Fibroblast of villous mesenchyme (primary cell): ENCODE results near the gene SLC9A4. TPM values are rescaled to one million over a fixed set of nuclear protein-coding genes. Genes with fewer than 3 reads are reported as not detected.

Source experiments
- DNase-seq: peaks from one replicate; pipeline ENCODE4 v3.0.0-alpha.2; 2010; ENCODE audit warnings: low read depth
- H3K4me3 ChIP-seq: 2 replicates; pipeline ENCODE4 v1.5.1; 2011; ENCODE audit warnings: low read depth, mild to moderate bottlenecking, low read length
- total RNA-seq: library from RNA; depleted of rRNA; stranded (reverse); fragments of >200 nt; gene quantifications from 2 replicates; pipeline ENCODE4 v1.2.3, GENCODE V29; 2012
- TF ChIP-seq, protein P1 (sequence below): IDR thresholded peaks from 2 replicates; pipeline ENCODE4 v1.5.1; 2012; ENCODE audit warnings: low read depth, mild to moderate bottlenecking, low read length; ENCODE audit not compliant: insufficient read depth

The SLC9A4 gene, protein sequence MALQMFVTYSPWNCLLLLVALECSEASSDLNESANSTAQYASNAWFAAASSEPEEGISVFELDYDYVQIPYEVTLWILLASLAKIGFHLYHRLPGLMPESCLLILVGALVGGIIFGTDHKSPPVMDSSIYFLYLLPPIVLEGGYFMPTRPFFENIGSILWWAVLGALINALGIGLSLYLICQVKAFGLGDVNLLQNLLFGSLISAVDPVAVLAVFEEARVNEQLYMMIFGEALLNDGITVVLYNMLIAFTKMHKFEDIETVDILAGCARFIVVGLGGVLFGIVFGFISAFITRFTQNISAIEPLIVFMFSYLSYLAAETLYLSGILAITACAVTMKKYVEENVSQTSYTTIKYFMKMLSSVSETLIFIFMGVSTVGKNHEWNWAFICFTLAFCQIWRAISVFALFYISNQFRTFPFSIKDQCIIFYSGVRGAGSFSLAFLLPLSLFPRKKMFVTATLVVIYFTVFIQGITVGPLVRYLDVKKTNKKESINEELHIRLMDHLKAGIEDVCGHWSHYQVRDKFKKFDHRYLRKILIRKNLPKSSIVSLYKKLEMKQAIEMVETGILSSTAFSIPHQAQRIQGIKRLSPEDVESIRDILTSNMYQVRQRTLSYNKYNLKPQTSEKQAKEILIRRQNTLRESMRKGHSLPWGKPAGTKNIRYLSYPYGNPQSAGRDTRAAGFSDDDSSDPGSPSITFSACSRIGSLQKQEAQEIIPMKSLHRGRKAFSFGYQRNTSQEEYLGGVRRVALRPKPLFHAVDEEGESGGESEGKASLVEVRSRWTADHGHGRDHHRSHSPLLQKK
- total RNA-seq, result under 0.01 TPM in 1 of 2 replicates, not detected in the other

DNA sequence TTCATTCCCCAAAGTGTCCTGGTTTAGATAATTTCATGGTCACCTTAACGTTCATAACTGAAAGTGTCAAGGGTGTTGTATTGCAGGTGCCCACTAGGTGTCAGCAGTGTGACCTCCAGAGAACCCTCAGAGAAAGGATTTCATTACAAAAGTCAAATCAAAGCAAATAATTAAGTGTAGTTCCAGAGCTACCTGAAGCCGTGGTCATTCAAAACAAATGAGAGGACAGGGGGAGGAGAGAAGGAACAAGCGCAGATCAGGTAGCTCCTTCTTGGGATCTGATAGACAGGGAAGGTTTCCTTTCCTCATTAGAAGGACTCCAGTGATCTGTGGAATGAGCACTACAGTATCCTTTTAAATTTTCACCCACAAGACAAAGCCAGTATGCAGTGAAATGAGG is at the start of gene SLC9A4:
SLC9A4 (plus strand) TSS at position 207 of the 400 bp plus-strand sequence. CDS start 534 bp downstream, outside the sequence.
- TF ChIP-seq, protein P1, sequence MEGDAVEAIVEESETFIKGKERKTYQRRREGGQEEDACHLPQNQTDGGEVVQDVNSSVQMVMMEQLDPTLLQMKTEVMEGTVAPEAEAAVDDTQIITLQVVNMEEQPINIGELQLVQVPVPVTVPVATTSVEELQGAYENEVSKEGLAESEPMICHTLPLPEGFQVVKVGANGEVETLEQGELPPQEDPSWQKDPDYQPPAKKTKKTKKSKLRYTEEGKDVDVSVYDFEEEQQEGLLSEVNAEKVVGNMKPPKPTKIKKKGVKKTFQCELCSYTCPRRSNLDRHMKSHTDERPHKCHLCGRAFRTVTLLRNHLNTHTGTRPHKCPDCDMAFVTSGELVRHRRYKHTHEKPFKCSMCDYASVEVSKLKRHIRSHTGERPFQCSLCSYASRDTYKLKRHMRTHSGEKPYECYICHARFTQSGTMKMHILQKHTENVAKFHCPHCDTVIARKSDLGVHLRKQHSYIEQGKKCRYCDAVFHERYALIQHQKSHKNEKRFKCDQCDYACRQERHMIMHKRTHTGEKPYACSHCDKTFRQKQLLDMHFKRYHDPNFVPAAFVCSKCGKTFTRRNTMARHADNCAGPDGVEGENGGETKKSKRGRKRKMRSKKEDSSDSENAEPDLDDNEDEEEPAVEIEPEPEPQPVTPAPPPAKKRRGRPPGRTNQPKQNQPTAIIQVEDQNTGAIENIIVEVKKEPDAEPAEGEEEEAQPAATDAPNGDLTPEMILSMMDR, result peak; percentile 93
- peak; percentile 47 for DNase-seq
- H3K4me3 ChIP-seq, result no peak within 1 kb of the TSS

DNA sequence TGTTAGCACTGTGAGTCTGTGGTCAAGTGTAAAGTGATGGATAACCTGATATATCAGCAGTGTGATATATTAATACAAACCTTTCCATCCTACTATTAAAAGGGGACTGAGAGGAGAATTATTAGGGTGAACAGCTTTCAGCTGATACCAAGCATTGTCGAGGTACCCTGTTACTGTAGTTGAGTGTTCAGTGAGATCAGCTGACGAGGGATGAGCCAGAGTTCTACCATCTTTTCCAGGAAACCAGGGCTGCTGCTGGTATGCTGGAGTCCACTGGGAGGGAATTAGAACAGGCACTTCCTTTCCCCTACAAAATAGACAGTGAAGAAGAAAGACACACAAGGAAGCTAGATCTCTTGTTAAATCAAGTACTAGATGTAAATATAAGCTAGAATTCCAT is 49.7 kb upstream of the SLC9A4 start:
- TF ChIP-seq, protein P1, result no peak
- H3K4me3 ChIP-seq, result no peak overlapping the region
- no peak for DNase-seq

DNA sequence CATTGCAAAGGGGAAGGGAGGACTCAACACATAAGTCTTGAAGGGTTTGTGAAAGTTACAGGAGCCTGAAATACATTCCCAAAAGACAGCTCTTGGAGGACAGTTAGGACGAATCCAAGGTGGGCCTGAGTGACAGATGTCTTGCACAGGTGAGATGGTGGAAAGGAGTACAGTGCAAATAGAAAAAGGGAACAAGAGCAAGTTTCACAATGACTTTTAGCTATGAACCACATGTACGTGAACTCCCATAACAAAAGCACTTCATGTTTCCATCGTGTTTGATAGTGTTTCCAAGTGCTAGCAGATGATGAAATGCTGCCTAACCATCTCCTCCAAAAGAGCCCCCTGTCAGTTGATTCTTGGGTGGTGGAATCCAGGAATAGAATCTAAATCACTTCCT is 48.3 kb upstream of the SLC9A4 start:
- DNase-seq, result no peak
- TF ChIP-seq, protein P1, result no peak
- H3K4me3 ChIP-seq, result no peak overlapping the region

DNA sequence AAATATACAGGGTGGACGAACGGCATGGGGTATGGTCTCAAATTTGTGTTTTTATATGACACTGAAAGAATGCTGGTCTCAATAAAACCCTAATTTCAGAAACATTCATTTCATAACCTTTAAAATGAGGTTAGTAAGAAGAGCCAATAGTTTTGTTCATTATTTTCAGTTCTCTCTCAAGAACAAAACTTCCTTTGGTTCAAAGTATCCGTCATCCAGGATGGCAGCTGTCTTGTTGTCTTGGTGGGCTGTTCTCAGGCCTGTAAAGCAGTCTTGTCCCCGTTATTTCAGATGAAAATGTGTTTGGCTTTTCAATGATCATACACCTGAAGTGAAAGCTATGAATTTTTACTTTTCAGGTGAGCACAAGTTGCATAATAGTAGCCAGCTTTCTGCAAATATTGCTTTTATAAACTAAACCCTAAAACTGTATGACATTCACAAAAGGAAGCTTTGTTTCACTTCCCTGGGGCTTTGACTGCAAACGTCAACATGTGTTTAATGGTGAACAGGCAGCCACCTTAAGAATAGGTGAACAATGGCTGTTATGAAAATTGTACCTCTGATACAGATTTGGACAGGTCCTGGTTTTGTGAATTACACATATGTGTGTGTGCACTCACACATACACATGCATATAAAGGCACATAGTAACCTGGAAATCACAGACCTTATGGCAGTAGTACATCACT is 47.4 kb upstream of the SLC9A4 start:
- DNase-seq, result no peak
- H3K4me3 ChIP-seq, result no peak overlapping the region
- TF ChIP-seq, protein P1, result no peak

DNA sequence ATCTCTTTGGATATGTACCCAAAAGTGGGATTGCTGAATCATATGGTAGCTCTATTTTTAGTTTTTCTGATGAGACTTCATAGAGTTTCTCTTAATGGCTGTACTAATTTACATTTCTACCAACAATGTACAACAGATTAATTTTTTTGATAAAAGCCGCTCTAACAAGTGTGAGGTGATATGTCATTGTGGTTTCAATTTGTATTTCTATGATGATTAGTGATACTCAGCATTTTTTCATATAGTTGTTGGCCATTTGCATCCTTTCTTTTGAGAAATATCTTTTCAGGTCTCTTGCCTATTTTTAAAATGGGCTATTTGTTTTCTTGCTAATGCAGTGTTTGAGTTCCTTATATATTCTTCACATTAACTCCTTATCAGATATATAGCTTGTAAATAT is 45.8 kb upstream of the SLC9A4 start:
- TF ChIP-seq, protein P1, result no peak
- no peak overlapping the region for H3K4me3 ChIP-seq
- no peak for DNase-seq

DNA sequence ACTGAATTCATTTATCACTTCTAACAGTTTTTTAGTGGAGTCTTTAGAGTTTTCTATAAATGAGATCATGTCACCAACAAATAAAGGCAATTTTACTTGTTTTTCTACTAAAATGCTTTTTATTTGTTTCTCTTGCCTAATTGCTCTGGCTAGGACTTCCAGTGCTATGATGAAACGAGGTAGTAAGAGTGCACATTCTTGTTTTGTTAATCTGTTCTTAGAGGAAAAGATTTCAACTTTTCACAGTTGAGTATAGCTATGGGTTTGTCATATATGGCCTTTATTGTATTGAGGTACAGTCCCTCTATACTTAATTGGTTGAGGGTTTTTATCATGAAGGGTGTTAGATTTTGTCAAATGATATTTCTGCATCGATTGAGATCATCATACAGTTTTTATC is 44.5 kb upstream of the SLC9A4 start:
- no peak overlapping the region for H3K4me3 ChIP-seq
- TF ChIP-seq, protein P1, result no peak
- DNase-seq, result peak; percentile 2
